ENCODE measurements around the gene ISG15.

ISG15 gene

DNA sequence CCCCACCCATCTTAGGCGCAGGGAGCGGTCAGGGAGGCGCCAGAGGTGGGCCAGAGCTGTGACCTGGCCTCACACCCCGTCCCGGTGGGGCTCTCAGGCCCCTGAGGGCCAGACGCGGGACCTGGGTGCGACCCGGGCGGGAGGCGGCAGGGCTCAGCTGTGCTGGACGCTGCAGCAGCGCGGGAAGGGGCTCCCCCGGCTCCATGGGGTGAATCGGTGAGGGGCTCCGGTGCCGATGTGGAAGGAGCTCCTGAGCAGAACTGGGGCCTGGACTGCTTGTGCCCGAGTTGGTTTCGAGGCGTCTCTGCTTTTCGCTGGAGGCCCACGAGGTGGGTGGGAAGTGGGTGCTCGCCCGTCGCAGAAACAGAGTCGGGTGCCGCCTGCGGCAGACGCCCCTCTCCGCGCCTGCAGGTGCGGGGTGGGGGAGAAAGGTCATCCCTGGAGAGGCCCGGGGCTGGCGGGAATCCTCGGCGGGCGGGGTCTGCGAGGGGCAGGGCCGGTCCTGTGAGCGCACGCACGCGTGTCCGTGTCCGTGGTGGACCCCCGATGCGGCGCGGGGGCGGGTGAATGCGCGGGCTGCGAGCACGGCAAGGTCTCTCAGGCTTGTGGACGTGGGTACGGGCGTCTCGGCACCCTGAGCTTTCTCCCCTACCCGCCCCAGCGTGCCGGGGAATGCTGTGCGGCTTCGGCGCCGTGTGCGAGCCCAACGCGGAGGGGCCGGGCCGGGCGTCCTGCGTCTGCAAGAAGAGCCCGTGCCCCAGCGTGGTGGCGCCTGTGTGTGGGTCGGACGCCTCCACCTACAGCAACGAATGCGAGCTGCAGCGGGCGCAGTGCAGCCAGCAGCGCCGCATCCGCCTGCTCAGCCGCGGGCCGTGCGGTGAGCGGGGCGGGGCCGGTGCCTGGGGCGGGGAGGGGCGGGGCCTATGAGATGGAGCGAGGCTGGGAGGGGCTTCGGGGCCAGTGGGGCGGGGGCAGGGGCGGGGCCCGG, 27.0 kb downstream of the ISG15 start:
- Histone ChIP-seq H3K9me3 (ENCODE audit: control insufficient read depth, low read length) (no peaks in the 10 kb centered on the region), H3K4me3 (ENCODE audit: insufficient read depth, low read depth, low read length) (peak overlapping the region; percentile 32), H3K27me3 (ENCODE audit: control insufficient read depth, insufficient read depth, low read length, poor library complexity, severe bottlenecking) (peaks cover 40% of the 10 kb centered on the region), H3K36me3 (ENCODE audit: control insufficient read depth, insufficient read depth, low read length) (peaks cover 3% of the 10 kb centered on the region), H3K27ac (ENCODE audit: insufficient read depth, low read depth, low read length, poor library complexity, severe bottlenecking) (no peak overlapping the region), H3K4me1 (ENCODE audit: control insufficient read depth, insufficient read depth, low read length) (peaks cover 20% of the 10 kb centered on the region)
- WGBS, 2 experiments: 6% methylated on average over 94 to 97 of the region's 99 CpGs

DNA sequence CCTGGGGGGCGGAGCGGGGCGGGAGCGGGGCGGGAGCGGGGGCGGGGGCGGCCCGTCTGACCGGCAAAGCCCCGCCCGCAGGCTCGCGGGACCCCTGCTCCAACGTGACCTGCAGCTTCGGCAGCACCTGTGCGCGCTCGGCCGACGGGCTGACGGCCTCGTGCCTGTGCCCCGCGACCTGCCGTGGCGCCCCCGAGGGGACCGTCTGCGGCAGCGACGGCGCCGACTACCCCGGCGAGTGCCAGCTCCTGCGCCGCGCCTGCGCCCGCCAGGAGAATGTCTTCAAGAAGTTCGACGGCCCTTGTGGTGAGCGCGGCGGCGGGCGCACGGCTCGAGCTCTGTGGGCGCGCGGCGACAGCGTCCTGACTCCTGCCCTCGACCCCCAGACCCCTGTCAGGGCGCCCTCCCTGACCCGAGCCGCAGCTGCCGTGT, 27.8 kb downstream of the ISG15 start:
- WGBS, 2 experiments: 42 to 45% methylated on average over 60 of the region's 60 CpGs
- H3K27me3 ChIP-seq (ENCODE audit: control insufficient read depth, insufficient read depth, low read length, poor library complexity, severe bottlenecking): peaks cover 40% of the 10 kb centered on the region
- no peaks in the 10 kb centered on the region for H3K9me3 ChIP-seq (ENCODE audit: control insufficient read depth, low read length)
- peaks cover 3% of the 10 kb centered on the region for H3K36me3 ChIP-seq (ENCODE audit: control insufficient read depth, insufficient read depth, low read length)
- H3K27ac ChIP-seq (ENCODE audit: insufficient read depth, low read depth, low read length, poor library complexity, severe bottlenecking): no peak overlapping the region
- no peak overlapping the region for H3K4me3 ChIP-seq (ENCODE audit: insufficient read depth, low read depth, low read length)
- peaks cover 20% of the 10 kb centered on the region for H3K4me1 ChIP-seq (ENCODE audit: control insufficient read depth, insufficient read depth, low read length)

DNA sequence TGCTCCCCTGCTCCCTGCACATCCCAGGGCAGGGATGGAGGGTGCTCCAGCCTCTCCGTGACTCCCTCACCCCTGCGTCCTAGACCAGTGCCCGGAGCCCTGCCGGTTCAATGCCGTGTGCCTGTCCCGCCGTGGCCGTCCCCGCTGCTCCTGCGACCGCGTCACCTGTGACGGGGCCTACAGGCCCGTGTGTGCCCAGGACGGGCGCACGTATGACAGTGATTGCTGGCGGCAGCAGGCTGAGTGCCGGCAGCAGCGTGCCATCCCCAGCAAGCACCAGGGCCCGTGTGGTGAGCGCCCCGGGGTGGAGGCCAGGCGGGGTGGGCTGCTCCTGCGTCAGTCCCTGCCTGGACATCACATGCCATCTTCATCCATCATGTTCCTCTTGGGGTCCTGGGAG, 28.6 kb downstream of the ISG15 start:
- Histone ChIP-seq H3K36me3 (ENCODE audit: control insufficient read depth, insufficient read depth, low read length) (no peaks in the 10 kb centered on the region), H3K27ac (ENCODE audit: insufficient read depth, low read depth, low read length, poor library complexity, severe bottlenecking) (no peak overlapping the region), H3K27me3 (ENCODE audit: control insufficient read depth, insufficient read depth, low read length, poor library complexity, severe bottlenecking) (peaks cover 35% of the 10 kb centered on the region), H3K4me1 (ENCODE audit: control insufficient read depth, insufficient read depth, low read length) (peaks cover 20% of the 10 kb centered on the region), H3K9me3 (ENCODE audit: control insufficient read depth, low read length) (no peaks in the 10 kb centered on the region), H3K4me3 (ENCODE audit: insufficient read depth, low read depth, low read length) (no peak overlapping the region)
- WGBS, 2 experiments: 95 to 96% methylated on average over 25 of the region's 25 CpGs

DNA sequence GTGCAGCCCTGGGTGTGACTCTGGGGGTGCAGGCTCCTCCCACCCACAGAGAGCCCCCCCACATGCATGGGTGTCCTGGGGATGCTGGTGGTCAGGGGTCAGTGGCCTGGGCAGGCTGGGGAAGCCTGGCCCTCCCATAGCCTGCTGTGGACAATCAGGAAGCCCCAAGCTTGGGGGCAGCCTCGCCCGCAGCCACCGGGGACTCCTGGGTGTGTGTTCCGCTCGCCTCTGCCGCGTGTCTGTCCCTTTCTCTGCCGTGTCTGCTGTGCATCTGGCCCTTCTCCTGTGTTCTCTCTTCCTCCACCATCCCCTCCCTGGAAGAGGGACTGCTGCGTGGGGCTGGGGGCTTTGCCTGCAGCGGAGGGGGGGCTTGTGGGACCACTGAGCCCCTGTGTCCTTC, 29.5 kb downstream of the ISG15 start:
- peaks cover 3% of the 10 kb centered on the region for H3K36me3 ChIP-seq (ENCODE audit: control insufficient read depth, insufficient read depth, low read length)

DNA sequence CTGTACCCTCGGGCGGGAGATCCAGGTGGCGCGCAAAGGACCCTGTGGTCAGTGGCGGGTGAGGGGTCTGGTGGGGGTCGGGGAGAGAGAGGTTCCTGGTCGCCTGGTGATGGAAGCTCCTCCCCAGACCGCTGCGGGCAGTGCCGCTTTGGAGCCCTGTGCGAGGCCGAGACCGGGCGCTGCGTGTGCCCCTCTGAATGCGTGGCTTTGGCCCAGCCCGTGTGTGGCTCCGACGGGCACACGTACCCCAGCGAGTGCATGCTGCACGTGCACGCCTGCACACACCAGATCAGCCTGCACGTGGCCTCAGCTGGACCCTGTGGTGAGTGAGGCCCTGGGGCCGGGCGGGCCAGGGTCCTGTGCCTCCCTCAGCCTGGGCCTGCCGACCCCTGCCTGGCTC, 30.1 kb downstream of the ISG15 start:
- peaks cover 3% of the 10 kb centered on the region for H3K36me3 ChIP-seq (ENCODE audit: control insufficient read depth, insufficient read depth, low read length)
- H3K27me3 ChIP-seq (ENCODE audit: control insufficient read depth, insufficient read depth, low read length, poor library complexity, severe bottlenecking): peaks cover 22% of the 10 kb centered on the region
- H3K4me1 ChIP-seq (ENCODE audit: control insufficient read depth, insufficient read depth, low read length): peaks cover 17% of the 10 kb centered on the region
- no peak overlapping the region for H3K27ac ChIP-seq (ENCODE audit: insufficient read depth, low read depth, low read length, poor library complexity, severe bottlenecking)
- no peak overlapping the region for H3K4me3 ChIP-seq (ENCODE audit: insufficient read depth, low read depth, low read length)
- H3K9me3 ChIP-seq (ENCODE audit: control insufficient read depth, low read length): no peaks in the 10 kb centered on the region
- 95 to 96% methylated on average over 27 of the region's 27 CpGs for WGBS, 2 experiments

More for the DNA sequence above, 29.5 kb downstream of the ISG15 start:
- peaks cover 27% of the 10 kb centered on the region for H3K27me3 ChIP-seq (ENCODE audit: control insufficient read depth, insufficient read depth, low read length, poor library complexity, severe bottlenecking)
- WGBS, 2 experiments: 92 to 97% methylated on average over 10 of the region's 10 CpGs
- no peak overlapping the region for H3K4me3 ChIP-seq (ENCODE audit: insufficient read depth, low read depth, low read length)
- H3K4me1 ChIP-seq (ENCODE audit: control insufficient read depth, insufficient read depth, low read length): peaks cover 17% of the 10 kb centered on the region
- no peaks in the 10 kb centered on the region for H3K9me3 ChIP-seq (ENCODE audit: control insufficient read depth, low read length)
- H3K27ac ChIP-seq (ENCODE audit: insufficient read depth, low read depth, low read length, poor library complexity, severe bottlenecking): no peak overlapping the region

DNA sequence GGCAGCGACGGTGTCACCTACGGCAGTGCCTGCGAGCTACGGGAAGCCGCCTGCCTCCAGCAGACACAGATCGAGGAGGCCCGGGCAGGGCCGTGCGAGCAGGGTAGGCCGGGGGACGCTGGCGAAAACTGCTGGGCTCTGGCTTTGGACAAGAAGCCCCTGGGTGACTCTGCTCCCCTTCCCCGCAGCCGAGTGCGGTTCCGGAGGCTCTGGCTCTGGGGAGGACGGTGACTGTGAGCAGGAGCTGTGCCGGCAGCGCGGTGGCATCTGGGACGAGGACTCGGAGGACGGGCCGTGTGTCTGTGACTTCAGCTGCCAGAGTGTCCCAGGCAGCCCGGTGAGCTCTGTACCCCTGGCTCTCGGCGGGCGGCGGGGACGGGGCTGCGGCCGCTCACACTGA, 30.6 kb downstream of the ISG15 start:
- WGBS, 2 experiments: 96% methylated on average over 33 of the region's 33 CpGs
- H3K36me3 ChIP-seq (ENCODE audit: control insufficient read depth, insufficient read depth, low read length): peaks cover 3% of the 10 kb centered on the region

DNA sequence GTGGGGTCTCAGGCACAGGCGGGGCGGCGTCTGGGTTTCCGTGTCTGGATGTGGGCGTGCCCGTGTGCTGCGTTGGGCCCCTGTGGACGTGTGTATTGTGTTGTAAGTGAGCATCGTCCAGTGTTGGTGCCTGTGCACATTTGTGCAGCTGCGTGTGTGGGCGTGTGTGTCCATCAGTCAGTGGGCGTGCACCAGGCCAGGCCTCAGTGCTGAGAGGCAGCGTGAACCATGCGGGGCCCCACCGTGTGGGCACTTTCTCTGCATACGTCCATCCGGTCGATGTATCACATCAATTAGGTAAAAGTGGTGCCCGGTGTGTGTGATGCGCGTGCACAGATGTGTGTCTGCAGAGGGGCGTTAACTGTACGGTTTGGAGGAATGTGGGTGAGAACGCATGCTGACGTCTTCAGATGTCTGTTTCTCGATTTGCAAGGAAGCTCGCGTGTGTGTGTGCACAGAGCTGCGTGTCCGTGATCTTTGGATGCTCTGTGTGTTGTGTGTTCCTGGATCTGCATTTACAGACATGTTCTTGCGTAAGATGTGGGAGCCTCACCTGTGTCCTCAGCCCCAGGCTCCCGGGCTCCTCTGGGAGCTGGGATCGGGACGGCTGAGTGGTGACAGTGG, 31.3 kb downstream of the ISG15 start:
- peaks cover 10% of the 10 kb centered on the region for H3K27me3 ChIP-seq (ENCODE audit: control insufficient read depth, insufficient read depth, low read length, poor library complexity, severe bottlenecking)
- H3K9me3 ChIP-seq (ENCODE audit: control insufficient read depth, low read length): no peaks in the 10 kb centered on the region
- H3K4me3 ChIP-seq (ENCODE audit: insufficient read depth, low read depth, low read length): no peak overlapping the region
- peaks cover 7% of the 10 kb centered on the region for H3K36me3 ChIP-seq (ENCODE audit: control insufficient read depth, insufficient read depth, low read length)
- WGBS, 2 experiments: 96 to 97% methylated on average over 34 of the region's 34 CpGs
- no peak overlapping the region for H3K27ac ChIP-seq (ENCODE audit: insufficient read depth, low read depth, low read length, poor library complexity, severe bottlenecking)
- H3K4me1 ChIP-seq (ENCODE audit: control insufficient read depth, insufficient read depth, low read length): peaks cover 9% of the 10 kb centered on the region

More for the DNA sequence above, 30.6 kb downstream of the ISG15 start:
- Histone ChIP-seq H3K27me3 (ENCODE audit: control insufficient read depth, insufficient read depth, low read length, poor library complexity, severe bottlenecking) (peaks cover 17% of the 10 kb centered on the region), H3K9me3 (ENCODE audit: control insufficient read depth, low read length) (no peaks in the 10 kb centered on the region), H3K27ac (ENCODE audit: insufficient read depth, low read depth, low read length, poor library complexity, severe bottlenecking) (no peak overlapping the region), H3K4me3 (ENCODE audit: insufficient read depth, low read depth, low read length) (no peak overlapping the region), H3K4me1 (ENCODE audit: control insufficient read depth, insufficient read depth, low read length) (peaks cover 15% of the 10 kb centered on the region)

DNA sequence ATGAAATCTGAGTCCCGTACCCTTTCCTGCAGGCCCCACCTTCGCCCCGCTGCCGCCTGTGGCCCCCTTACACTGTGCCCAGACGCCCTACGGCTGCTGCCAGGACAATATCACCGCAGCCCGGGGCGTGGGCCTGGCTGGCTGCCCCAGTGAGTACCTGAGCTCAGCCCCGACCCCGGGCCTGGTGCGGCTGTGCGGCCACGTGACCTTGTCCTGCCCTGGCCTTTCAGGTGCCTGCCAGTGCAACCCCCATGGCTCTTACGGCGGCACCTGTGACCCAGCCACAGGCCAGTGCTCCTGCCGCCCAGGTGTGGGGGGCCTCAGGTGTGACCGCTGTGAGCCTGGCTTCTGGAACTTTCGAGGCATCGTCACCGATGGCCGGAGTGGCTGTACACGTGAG, 31.8 kb downstream of the ISG15 start:
- Histone ChIP-seq H3K27ac (ENCODE audit: insufficient read depth, low read depth, low read length, poor library complexity, severe bottlenecking) (no peak overlapping the region), H3K27me3 (ENCODE audit: control insufficient read depth, insufficient read depth, low read length, poor library complexity, severe bottlenecking) (peaks cover 4% of the 10 kb centered on the region), H3K4me1 (ENCODE audit: control insufficient read depth, insufficient read depth, low read length) (peaks cover 3% of the 10 kb centered on the region), H3K9me3 (ENCODE audit: control insufficient read depth, low read length) (no peaks in the 10 kb centered on the region), H3K4me3 (ENCODE audit: insufficient read depth, low read depth, low read length) (no peak overlapping the region), H3K36me3 (ENCODE audit: control insufficient read depth, insufficient read depth, low read length) (peaks cover 8% of the 10 kb centered on the region)
- WGBS, 2 experiments: 96% methylated on average over 23 of the region's 23 CpGs

DNA sequence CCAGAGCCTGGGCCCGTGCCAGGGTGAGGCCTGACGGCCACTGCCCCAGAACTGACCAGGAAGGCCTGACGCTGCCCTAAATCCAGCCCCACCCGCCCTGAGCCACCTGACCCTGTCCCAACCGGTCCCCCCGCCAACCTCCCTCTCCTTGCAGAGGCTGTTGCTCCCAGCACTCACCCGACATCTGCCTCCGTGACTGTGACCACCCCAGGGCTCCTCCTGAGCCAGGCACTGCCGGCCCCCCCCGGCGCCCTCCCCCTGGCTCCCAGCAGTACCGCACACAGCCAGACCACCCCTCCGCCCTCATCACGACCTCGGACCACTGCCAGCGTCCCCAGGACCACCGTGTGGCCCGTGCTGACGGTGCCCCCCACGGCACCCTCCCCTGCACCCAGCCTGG, 32.9 kb downstream of the ISG15 start:
- 95 to 97% methylated on average over 20 of the region's 20 CpGs for WGBS, 2 experiments
- no peak overlapping the region for H3K27ac ChIP-seq (ENCODE audit: insufficient read depth, low read depth, low read length, poor library complexity, severe bottlenecking)
- no peaks in the 10 kb centered on the region for H3K27me3 ChIP-seq (ENCODE audit: control insufficient read depth, insufficient read depth, low read length, poor library complexity, severe bottlenecking)
- H3K36me3 ChIP-seq (ENCODE audit: control insufficient read depth, insufficient read depth, low read length): peaks cover 8% of the 10 kb centered on the region
- H3K9me3 ChIP-seq (ENCODE audit: control insufficient read depth, low read length): no peaks in the 10 kb centered on the region
- no peak overlapping the region for H3K4me3 ChIP-seq (ENCODE audit: insufficient read depth, low read depth, low read length)
- H3K4me1 ChIP-seq (ENCODE audit: control insufficient read depth, insufficient read depth, low read length): no peaks in the 10 kb centered on the region

DNA sequence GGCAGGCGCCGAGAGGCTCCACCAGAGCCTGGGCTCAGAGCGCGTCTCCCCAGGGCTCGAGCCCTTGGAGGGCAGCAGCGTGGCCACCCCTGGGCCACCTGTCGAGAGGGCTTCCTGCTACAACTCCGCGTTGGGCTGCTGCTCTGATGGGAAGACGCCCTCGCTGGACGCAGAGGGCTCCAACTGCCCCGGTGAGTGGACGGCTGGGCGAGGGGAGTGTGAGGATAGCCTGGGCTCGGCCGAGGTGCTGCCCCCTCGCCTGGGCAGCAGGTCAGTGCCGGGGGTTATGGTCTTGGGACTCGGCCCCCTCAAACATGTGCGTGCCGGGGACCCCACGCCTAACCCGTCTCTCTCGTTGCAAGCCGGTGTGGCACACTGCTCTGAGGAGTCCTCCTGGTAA, 33.5 kb downstream of the ISG15 start:
- H3K36me3 ChIP-seq (ENCODE audit: control insufficient read depth, insufficient read depth, low read length): peaks cover 10% of the 10 kb centered on the region
- 95 to 96% methylated on average over 26 of the region's 26 CpGs for WGBS, 2 experiments

More for the DNA sequence above, 33.5 kb downstream of the ISG15 start:
- no peaks in the 10 kb centered on the region for H3K9me3 ChIP-seq (ENCODE audit: control insufficient read depth, low read length)
- H3K4me1 ChIP-seq (ENCODE audit: control insufficient read depth, insufficient read depth, low read length): no peaks in the 10 kb centered on the region
- no peaks in the 10 kb centered on the region for H3K27me3 ChIP-seq (ENCODE audit: control insufficient read depth, insufficient read depth, low read length, poor library complexity, severe bottlenecking)
- H3K27ac ChIP-seq (ENCODE audit: insufficient read depth, low read depth, low read length, poor library complexity, severe bottlenecking): no peak overlapping the region
- H3K4me3 ChIP-seq (ENCODE audit: insufficient read depth, low read depth, low read length): no peak overlapping the region
